GM21367 (cell line): Measurements from ENCODE around the gene ARHGAP18.
"Not testable (repeated sequence)": the region's sequence is repeated elsewhere in the genome, so short reads cannot be mapped to it uniquely, and the experiment has no call there.

Source experiments
- ATAC-seq: cut with Tn5 transposase; IDR thresholded peaks from one replicate; pipeline ENCODE4 v1.9.1; 2021; ENCODE audit not compliant: unreplicated experiment

ARHGAP18 gene

DNA sequence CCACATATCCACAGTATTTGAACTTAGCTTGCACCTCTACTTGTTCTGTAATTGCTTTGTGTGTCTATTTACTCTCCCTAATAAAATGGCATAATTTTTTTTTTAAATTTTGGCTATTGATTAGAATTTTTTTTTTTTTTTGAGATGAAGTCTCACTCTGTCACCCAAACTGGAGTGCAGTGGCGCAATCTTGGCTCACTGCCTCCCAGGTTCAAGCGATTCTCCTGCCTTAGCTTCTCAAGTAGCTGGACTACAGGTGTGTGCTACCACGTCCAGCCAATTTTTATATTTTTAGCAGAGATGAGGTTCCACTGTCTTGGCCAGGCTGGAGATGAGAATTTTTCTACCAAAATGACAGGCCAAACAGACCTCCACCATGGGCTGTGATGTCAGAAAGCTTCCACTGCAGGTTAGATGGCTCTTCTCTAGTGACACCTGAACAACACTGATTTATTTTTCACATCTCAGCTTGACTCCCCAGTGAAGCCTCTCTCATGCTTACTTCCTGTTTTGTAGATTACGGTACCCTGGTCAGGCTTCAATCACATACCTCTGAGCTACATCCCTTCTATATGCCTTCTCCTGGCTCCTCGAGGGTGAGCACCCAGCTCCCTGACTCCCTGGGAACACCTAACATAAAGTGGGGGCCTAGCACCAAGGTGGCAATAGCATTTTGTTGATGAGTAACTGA lies 112.8 kb downstream of the ARHGAP18 start:
- no peak for ATAC-seq

DNA sequence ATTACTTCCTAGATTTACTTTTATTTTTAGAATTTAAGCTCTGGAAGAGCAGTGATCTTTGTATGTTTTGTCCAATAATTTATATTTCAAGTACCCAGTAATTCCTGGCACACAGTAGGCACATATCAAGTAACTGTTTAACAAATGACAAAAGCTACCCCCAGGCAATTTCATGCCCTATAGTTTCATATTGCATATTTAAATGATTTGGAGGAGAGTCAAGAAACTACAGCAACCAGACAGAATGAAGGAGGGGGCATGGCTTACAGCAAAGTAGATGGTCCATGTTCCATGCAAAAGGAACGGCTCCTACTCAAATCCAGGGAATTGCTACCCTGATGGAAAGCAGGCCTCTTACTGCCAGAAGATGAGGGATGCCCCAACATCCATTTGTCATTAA lies 113.5 kb downstream of the ARHGAP18 start:
- no peak for ATAC-seq

DNA sequence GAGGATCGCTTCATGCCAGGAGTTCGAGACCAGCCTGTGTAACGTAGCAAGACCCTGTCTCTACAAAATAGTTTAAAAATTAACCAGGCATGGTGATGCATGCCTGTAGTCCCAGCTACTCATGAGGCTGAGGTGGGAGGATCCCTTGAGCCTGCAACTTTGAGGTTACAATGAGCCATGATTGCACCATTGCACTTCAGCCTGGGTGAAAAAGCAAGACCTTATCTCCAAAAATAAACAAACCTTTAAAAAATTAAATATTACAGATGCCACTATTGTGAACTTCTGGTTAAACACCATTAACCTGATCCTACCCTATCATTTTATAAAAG lies 116.8 kb downstream of the ARHGAP18 start:
- ATAC-seq: no peak

DNA sequence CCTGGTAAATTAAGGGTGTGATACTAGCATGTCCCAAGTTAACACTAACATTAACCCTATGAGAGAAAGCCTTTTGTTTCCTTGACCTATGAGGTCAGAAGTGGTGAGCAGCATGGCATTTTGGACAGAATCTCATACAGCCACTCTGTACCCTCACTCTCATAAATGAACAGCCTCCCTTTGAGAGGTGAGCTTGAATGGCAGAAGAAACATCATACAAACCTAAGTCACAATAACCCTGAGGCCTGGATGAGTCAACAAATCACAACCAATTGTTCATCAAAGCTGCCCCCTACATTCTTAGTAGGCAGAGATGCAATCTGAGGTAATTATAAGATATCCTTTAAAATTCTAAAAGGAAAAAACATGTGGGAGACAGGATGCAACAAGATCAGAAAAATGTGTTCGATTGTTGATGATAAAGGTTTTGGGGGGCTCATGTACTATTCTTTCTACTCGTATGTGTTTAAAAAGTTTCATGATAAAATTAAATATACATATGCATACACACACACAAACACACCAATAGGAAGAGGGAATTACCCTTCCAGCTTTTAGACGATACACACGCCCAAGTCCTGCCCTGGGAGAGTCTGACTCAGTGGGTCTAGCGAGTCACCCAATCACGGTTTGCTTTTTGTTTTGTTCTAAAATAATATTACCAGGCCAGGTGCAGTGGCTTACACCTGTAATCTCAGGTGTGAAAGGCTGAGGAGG lies 117.3 kb downstream of the ARHGAP18 start:
- ATAC-seq: no peak

DNA sequence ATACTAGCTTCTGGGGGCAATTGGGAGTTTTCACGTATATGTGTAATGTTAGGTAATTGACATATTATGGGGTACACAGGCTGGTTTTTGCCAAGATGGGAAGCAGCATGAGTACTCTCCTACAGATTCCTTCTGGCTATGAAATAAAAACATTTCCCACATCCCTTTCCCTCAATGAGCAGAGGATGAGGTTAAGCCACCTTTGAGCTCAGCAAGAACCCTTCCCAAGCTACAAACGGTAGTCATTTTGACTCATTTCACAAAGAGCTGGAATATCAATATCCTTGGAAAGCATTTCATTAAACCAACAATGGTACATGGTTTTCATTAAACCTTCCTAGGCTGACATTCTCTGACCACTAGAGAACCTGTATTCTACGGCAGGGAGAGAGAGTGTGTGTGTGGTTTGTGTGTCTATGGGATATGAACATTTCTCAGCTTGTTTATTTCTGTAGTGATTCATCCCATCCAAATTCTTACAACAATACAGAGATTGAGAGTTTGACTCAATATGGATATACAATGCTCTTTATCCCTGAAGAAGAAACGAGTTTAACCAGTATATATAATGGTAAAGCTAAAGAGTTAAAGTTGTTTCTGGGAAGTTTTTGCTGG lies 119.5 kb downstream of the ARHGAP18 start:
- no peak for ATAC-seq

DNA sequence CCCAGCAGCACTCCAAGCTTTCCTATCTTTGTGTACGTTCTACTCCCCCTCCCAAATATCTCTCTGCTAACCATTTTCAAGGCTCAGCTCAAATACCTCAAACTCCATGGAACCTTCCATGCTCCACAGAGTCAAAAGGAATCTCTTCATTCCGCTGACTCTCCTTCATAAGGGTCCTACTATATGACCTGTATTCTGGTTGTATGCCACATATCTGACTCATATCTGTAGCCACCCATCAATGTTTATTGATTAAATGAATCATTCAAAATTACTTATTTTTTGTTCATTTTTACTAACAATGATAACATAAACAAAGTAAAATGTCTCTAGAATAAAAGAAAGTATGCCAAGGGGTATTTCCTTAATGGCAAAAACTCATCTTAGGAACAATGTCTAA lies 123.2 kb downstream of the ARHGAP18 start:
- no peak for ATAC-seq

DNA sequence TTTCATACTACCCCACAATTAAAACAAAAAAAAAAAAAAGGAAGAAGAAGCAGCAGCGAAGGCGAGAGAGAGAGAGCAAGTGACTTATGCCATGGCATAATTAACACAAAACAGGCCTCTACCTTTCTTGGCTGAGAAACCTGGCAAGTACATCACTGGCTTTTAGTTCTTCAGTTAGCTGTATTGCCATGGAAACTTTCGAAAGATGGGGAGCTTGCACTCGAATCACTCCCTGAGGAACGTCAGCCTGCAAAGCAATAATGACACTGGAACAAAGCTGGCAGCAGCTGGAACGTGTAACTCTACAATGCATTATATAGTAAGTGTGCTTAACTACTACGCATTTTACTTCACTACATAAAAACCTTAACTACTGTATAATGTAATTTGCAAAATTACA lies 126.1 kb downstream of the ARHGAP18 start:
- no peak for ATAC-seq

DNA sequence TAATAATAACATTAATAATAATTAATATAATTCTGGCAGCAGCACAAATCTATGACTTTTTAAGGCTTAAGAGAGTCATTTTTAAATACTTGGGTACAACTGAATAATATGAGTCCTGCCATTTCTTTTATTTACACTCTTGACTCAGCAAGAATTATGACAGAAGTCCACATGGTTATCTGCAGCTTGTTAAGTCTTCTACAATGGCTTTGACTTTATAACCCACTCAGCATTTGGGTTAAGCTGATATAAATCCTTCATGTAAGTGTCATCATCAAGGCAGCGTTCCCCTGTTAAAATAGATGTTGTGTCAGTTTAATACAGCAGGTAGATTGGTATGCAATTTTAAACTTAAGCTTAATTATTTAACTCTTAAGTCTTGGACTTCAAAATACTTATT lies 131.7 kb downstream of the ARHGAP18 start:
- ATAC-seq: no peak

DNA sequence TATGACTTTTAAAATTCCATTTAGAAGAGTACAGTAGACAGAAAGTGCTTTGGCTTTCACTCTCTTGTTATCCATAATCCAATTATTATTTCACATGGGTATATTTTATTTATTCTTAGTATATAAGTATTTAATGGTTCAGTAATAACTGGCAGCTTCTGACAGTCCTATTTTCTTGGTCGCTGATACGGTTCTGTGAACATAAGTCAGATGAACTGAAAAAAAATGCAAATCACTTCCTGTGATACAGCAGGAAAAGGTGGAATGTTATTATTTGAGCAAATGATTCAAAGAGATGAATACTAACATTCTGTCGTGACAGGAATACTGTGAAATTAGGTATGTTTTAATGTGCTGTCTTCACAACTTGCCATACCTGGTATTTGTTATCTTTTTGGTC lies 132.3 kb downstream of the ARHGAP18 start:
- no peak for ATAC-seq

DNA sequence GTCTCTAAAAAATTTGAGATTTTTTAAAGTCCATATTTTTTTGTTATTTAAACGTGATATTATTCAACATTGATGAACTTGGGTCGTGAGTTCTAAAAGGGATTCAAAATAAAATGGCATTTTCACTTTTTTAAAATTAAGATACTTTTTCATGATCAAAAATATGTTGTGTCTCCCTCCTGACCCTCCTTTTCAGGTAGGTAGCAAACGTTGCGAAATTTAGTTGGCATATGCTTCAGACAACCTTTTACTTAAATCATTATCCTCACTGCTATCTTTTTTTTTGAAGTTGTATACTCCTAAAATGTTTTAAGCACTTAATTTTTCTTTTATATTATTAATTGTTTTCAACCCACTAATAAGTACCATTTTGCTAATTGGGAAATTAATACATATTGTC lies 133.5 kb downstream of the ARHGAP18 start:
- no peak for ATAC-seq

DNA sequence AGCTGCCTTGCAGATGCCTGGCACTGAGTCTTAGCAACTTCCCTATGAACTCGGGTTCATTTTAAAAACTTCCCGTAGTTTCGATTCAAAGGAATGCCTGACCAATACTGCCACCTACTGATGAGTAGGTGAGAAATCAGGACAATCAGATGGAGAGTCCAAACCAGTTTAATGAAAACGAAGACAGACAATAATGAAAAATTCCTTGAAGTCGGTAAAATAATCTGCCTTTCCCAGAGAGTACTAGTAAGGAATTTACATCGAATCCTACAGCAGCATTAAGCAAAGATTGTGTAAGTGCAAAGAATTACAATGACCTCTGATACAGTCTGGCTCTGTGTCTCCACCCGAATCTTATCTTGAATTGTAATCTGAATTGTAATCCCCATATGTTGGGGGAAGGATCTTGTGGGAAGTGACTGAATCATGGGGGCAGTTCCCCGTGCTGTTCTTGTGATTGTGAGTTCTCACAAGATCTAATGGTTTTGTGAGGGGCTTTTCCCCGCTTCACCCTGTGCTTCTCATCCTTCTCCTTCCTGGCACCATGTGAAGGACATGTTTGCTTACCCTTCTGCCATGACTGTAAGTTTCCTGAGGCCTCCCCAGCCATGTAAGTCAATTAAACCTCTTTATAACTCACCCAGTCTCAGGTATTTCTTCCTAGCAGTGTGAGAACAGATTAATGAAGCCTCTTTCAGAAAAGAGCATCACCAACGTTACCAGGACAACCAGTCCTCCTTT lies 134.4 kb downstream of the ARHGAP18 start:
- ATAC-seq: no peak

DNA sequence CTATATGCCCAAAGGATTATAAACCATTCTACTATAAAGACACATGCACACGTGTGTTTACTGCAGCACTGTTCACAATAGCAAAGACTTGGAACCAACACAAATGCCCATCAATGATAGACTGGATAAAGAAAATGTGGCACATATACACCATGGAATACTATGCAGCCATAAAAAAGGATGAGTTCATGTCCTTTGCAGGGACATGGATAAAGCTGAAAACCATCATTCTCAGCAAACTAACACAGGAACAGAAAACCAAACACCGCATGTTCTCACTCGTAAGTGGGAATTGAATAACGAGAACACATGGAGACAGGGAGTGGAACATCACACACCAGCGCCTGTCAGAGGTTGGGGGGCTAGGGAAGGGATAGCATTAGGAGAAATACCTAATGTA lies 135.4 kb downstream of the ARHGAP18 start:
- not testable (repeated sequence) for ATAC-seq

DNA sequence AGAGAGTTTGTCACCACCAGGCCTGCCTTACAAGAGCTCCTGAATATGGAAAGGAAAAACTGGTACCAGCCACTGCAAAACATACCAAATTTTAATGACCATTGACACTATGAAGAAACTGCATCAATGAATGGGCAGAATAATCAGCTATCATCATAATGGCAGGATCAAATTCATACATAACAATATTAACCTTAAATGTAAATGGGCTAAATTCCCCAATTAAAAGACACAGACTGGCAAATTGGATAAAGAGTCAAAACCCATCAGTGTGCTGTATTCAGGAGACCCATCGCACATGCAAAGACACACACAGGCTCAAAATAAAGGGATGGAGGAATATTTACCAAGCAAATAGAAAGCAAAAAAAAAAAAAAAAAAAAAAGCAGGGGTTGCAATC lies 139.0 kb downstream of the ARHGAP18 start:
- ATAC-seq: not testable (repeated sequence)

DNA sequence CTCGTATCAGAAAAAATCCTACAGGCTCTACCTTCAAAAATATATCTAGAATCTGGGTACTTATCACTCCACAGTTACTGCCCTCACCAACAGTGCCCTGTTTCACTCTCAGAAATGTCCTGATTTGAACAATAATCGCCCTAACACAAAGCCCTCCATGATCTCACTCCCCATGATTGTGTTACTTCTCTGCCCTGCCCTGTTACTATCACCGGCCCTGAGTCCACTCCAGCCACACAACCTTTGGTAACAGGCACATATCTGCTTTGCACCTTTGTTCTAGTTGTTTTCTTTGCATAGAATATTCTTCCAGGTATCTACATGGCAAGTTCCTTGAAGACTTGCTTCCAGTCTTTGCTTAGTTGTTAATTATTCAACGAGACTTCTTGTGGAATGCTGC lies 142.0 kb downstream of the ARHGAP18 start:
- no peak for ATAC-seq

DNA sequence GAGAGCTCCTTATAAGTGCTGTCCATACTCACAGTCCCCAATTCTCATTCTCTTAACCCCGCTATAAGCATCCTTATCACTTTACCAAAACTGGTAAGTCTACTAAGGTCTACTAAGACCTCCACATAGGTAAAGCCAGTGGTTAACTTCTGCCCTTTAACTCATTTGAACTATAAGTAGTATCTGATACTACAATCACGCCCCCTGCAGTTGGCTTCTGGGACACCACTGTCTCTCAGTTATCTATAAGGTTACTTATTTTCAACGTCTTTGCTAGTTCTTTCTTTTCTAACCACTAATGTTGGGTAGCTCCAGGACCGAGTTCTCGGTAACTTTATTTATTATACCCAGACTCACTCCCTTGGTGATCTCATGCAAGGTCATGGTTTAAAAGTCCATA lies 142.6 kb downstream of the ARHGAP18 start:
- no peak for ATAC-seq

DNA sequence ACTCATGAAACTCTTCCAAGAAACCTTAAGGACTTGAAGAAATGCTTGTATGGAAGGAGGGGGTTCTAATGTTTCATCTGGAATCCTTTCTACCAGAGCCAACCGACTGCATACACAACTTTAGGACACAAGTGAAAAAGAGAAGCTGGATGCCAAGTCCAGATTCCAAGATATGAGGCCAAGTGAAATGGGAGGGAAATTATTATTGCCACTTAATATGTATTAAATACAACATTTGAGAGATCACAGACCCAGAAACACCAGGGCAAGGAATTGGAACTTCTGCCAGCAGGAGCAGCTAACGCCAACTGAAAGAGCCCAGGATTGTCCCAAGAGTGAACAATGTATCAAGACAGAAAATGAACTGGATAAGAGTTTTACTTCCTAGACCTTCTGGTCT lies 144.2 kb downstream of the ARHGAP18 start:
- no peak for ATAC-seq

DNA sequence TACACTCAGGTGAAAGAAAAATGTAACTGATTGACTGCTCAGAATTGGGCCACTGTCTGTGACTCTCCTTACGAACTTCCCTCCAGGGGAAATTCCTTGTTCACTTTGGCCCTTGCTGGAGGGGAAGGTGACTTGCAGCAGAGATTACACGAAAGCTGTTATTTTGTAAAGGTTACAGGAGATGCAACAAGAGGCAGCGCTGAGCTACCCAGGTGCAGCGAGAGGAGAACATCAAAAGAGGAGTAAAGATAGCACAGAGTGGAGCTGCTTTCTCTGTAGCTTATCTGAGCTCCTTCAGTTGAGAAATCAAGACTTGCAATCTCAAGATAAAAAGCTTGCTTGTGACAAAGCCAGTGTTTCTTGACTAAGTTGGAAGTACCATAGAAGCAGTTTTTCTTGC lies 144.6 kb downstream of the ARHGAP18 start:
- ATAC-seq: no peak

DNA sequence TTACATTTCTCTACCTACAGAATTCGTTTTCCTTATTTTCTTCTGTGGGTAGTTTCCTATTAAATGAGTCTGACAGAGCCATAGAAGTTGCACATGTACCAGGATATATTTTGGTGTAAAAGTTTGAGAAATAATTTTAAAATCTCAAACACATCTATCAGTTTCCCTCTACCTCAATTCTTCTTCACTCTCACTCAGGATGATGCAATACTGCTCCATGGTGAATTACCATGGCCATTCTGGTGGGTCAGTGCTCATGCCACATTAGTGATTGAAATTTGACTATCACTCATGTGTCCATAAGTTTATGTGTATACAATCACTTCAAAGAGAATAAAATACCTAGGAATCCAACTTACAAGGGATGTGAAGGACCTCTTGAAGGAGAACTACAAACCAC lies 151.7 kb downstream of the ARHGAP18 start:
- ATAC-seq: no peak

DNA sequence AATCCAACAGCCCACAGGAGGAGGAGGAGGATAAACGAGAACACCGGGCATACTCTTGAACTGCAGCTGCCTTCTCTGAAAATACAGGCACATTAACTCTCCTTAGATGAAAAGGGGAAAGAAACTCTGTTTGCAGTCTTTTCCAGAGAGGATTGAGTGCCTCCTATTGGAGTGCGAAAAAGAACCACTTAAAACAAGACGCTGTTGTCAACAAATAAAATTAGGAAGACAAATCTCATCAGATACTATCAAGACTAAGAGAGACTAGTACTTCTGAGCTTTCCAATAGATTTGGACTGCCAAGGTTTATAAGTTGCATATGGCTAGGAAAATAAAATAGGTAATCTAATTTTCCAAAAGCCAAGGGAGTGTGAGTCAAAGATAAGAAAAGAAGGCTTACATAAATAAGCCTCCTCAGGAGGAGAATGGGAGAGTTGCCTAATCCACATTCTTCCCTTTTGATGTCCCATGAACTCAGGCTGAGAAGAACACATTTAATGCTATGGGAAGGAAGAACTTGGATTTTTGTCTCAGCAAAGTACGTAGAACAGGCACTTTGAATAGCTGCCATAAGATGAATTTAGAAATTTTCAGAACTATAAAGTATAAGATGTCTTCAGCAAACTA lies 154.7 kb downstream of the ARHGAP18 start:
- no peak for ATAC-seq

DNA sequence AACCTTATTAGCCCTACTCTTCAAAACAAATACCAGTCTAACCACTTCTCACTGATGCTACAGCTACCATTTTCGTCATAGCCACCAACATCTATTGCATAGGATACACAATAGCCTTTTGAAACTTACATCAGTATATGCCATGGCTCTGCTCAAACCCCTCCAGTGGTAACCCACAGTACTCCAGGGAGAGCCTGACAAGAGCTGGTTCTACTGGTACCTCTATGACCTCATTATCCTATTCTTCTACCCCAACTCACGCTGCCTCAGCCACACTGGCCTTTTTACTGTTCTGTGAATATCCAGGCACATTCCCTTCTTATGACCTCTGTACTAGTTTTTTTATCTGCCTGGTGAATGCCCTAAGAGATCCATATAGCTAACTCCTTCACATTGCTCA lies 157.6 kb downstream of the ARHGAP18 start:
- ATAC-seq: no peak

DNA sequence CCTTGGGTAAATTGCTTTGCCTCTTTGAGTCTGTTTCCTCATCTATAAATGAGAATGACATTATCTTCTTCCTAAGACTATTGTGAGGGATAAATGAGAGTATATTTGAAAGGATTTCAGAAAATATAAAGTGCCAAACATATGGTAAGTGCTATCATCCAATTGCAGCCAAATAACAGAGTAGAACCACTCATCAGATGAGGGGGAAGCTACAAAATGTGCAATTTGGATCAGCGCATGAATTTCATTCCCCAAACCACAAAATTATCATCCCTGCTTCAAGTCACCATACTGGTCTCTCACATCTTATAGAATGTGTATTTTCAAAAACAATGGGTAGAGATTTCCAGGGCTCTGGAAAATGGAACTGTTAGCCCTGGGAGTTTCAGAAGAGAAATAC lies 158.5 kb downstream of the ARHGAP18 start:
- no peak for ATAC-seq
